GM12872 (cell line): ENCODE data around the gene PTP4A1.
A peak's percentile ranks its signal among the peaks of the same experiment; 100 is the strongest.

Experiments
- TF ChIP-seq, protein P1 (sequence below): IDR thresholded peaks from 3 replicates; pipeline ENCODE4 v1.5.1; 2011; ENCODE audit warnings: low read depth, mild to moderate bottlenecking, low read length, moderate library complexity; ENCODE audit not compliant: insufficient read depth

The PTP4A1 gene

DNA sequence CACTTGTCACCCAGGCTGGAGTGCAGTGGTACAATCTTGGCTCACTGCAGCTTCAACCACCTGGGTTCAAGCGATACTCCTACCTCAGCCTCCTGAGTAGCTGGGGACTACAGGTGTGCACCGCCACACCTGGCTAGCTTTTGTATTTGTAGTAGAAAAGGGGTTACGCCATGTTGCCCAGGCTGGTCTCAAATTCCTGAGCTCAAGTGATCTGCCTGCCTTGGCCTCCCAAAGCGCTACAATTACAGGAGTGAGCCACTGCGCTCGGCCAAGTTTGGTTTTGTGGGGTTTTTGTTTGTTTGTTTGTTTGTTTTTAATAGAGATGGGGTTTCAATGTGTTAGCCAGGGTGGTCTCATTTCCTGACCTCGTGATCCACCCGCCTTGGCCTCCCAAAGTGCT is 12.3 kb downstream of the PTP4A1 start:
- TF ChIP-seq, protein P1, sequence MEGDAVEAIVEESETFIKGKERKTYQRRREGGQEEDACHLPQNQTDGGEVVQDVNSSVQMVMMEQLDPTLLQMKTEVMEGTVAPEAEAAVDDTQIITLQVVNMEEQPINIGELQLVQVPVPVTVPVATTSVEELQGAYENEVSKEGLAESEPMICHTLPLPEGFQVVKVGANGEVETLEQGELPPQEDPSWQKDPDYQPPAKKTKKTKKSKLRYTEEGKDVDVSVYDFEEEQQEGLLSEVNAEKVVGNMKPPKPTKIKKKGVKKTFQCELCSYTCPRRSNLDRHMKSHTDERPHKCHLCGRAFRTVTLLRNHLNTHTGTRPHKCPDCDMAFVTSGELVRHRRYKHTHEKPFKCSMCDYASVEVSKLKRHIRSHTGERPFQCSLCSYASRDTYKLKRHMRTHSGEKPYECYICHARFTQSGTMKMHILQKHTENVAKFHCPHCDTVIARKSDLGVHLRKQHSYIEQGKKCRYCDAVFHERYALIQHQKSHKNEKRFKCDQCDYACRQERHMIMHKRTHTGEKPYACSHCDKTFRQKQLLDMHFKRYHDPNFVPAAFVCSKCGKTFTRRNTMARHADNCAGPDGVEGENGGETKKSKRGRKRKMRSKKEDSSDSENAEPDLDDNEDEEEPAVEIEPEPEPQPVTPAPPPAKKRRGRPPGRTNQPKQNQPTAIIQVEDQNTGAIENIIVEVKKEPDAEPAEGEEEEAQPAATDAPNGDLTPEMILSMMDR, result no peak

DNA sequence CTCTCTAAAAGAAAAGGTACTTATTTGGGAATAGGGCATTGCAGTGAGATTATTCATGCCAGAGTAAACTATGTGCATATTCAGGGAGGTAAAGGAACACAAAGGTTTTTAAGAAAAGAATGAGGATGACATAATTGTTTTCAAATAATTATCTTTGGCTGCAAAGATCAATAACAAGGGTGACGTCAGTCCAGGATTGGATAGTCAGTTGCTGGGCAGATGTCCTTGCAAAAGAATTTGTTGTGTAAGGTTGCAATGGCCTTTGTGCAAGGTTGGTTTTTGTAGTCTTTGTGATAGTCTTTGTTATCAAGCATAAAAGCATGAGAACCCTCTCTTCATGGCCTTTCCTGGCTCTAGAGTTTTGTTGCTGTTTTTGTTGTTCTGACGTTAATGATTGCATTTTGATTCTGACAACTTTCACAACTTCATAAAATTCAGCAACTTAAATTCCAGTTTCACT is 17.7 kb downstream of the PTP4A1 start:
- TF ChIP-seq, protein P1, result no peak

DNA sequence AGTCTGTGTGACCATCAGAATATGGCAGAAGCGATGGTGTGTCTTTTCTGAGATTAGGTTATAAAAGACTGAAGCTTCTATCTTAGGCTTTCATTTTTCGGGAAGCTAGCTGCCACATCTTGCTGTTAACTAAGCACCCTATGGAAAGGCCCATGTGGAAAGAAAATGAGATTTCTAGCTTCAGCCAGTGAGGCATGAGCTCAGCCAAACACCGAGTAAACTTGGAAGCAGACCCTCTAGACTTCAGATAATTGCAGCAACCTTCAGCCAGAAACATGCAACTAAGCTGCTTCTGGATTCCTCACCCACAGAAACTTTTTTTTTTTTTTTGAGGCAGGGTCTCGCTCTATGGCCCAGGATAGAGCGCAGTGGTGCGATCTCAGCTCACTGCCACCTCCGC is 20.6 kb downstream of the PTP4A1 start:
- TF ChIP-seq, protein P1, result no peak

DNA sequence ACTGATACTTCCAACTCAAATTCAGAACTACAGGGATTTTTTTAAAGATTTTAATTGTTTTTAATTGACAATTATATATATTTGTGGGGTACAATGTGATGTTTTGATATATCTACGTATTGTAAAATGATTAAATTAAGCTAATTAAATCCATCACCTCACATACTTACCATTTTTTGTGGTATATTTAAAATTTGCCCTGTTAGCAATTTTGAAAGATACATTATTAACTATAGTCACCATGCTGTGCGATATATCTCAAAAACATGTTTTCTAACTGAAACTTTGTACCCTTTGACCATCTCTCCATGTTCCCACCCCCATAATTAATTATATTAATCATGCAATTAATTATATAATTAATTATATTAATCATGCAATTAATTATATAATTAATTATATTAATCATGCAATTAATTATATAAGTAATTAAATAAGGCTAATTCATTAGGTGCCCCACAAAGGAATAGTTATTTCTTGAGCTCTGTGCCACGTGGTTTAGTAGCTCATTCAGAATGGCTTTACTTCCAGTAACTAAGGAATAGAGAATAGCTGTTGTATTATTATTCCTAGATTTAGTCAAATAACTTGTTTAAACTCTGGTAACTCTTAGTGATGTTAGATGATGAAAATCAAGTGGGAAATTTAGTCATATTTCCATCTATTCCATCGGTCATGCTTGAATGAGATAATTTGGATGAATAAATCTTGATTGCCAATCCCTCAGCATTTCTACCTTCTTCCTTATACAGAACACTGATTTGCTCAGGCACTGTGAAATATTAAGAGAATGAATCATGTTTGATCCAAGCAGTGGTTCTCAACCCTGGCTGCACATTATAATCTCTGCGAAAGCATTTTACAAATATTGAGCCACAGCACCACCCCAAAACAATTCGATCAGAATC is 25.1 kb downstream of the PTP4A1 start:
- TF ChIP-seq, protein P1, result no peak

DNA sequence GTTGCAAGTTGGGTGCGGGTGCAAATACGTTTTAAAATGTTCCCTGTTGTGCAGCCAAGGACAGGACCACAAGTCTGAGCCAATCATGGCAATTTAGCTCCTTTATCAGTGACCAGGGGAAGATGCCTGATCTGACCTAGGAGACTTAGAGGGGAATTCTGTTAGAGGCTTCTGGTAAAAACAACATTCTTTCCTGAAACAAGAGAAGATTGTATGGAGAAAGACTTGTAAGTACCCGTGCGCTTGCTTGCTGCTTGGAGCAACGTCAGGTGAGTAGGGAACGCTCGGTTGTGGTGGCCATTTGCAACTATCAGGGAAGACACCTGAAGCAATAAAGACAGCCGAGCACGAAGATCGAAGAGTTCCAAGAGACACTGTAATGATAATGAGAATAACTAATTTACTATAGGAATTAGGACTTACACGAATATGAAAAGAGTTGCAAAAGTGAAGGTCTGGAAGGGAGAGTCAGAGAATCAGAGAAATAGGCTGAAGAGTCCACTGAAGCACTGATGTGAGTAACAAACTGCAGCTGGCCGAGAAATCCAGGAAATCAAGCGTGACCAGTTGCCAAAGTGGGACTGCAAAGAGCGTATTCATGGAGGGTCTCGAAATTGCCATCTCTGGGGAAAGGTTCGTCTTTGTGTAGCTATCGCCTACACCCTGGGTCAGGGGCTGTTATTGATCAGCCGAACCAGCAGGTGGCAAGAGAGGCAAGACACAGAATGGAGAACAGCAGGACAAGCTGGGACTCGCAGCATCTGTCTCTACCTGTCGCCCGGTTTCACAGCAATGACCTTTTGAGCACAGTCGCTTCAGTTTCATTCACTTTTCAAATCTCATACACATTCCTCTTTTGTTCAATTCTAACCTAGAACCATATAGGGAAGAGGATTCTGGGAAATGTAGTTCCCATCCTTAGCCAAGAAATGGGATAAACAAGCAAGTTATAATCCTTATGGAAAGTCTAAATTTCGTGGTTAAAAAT is 26.1 kb downstream of the PTP4A1 start:
- TF ChIP-seq, protein P1, result peak; percentile 97

DNA sequence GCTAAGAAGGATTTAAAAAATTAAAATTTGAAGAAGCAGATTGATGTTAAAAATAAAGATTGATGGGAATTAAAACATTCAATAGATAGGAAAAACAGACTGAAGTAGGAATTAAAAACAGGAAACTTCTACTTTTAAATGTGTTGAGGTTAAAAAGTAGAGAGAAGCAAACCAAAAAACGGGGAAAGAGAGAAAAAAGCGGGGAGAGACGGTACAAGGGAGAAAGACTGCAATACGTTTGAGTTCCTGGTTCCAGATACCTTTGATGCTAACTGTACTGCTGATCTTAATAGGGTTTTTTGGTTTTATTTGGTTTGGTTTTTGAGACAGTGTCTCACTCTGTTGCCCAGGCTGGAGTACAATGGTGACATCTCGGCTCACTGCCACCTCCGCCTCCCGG is 27.0 kb downstream of the PTP4A1 start:
- TF ChIP-seq, protein P1, result no peak

DNA sequence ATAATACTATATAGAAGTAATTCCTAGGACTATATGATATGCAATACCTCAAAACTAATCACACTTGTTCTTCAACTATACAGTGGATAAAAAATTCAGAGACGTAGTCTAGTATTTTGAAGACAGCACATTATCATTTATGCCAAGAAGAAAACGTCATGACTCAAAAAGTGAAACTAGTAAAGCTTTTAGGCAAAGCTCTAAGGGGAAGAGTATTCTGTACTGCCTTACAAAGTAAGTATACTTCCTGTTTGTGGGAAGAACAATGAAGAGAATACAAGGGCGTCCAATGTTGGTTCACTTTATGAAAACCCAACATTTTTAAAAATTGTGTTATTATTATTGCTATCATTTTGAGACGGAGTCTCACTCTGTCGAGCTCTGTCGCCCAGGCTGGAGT is 27.9 kb downstream of the PTP4A1 start:
- TF ChIP-seq, protein P1, result no peak
